Peyer's patch (tissue), 4 donors: ENCODE data around the gene METAP1. TPM values are rescaled to one million over a fixed set of nuclear protein-coding genes. Genes with fewer than 3 reads are reported as not detected.

Experiments
- DNase-seq, 3 donors: peaks; one replicate each; pipeline ENCODE4 v3.0.0-alpha.2; 2017 to 2019
- H3K27ac ChIP-seq, 4 donors: fragments of 200-600 bp; sonication (generic); one replicate each; pipeline ENCODE4 v1.5.1; 2016 to 2019
- H3K27me3 ChIP-seq, 2 donors: fragments of 200-600 bp; sonication (generic); one replicate each; pipeline ENCODE4 v1.5.1; 2019
- H3K36me3 ChIP-seq, 3 donors: fragments of 200-600 bp; sonication (generic); one replicate each; pipeline ENCODE4 v1.5.1; 2016 to 2019
- H3K4me1 ChIP-seq, 4 donors: fragments of 200-600 bp; sonication (generic); one replicate each; pipeline ENCODE4 v1.5.1; 2016 to 2019
- H3K4me3 ChIP-seq, 4 donors: fragments of 200-600 bp; sonication (generic); 1 replicate in 3 of 4; 2 replicates in 1 of 4; pipeline ENCODE4 v1.5.1; 2016 to 2019; ENCODE audit warnings: mild to moderate bottlenecking in 1 of 4
- H3K9me3 ChIP-seq, 4 donors: fragments of 200-600 bp; sonication (generic); one replicate each; pipeline ENCODE4 v1.5.1; 2016 to 2019; ENCODE audit warnings: mild to moderate bottlenecking in 1 of 4
- CTCF ChIP-seq, 6 experiments: fragments of 450-650 bp in 4 of 6; fragments of 200-600 bp in 2 of 6; sonication (generic) in 1 of 6; IDR thresholded peaks; one replicate each; pipeline ENCODE4 v1.5.1; 2017 to 2019; ENCODE audit warnings: antibody characterized with exemption in 6 of 6, mild to moderate bottlenecking in 3 of 6, moderate library complexity in 1 of 6
- POLR2A ChIP-seq, 2 donors: fragments of 450-650 bp; IDR thresholded peaks; one replicate each; pipeline ENCODE4 v1.5.1; 2017; ENCODE audit warnings: antibody characterized with exemption in 2 of 2, mild to moderate bottlenecking in 2 of 2, moderate library complexity in 2 of 2
- total RNA-seq, 4 donors: library from RNA; depleted of rRNA; stranded (reverse); fragments of >200 nt; gene quantifications; one replicate each; pipeline ENCODE4 v1.1.0, GENCODE V29; 2016

METAP1 gene
- total RNA-seq, 4 donors from 2014 or later = 28.9 to 35.4 (median 32.5) TPM

GRCh38 chr4:99038213-99038612 is 42.7 kb downstream of the METAP1 start:
- no peaks in the 10 kb centered on the region for H3K27me3 ChIP-seq
- H3K9me3 ChIP-seq = no peaks in the 10 kb centered on the region
- no peak for TF ChIP-seq POLR2A (IDR thresholded peaks at IDR 0.05)
- TF ChIP-seq CTCF (IDR thresholded peaks at IDR 0.05) = no peak
- no peaks in the 10 kb centered on the region for H3K36me3 ChIP-seq
- no peak overlapping the region for H3K27ac ChIP-seq
- DNase-seq = no peak
- no peaks in the 10 kb centered on the region for H3K4me1 ChIP-seq
- no peak overlapping the region for H3K4me3 ChIP-seq

DNA sequence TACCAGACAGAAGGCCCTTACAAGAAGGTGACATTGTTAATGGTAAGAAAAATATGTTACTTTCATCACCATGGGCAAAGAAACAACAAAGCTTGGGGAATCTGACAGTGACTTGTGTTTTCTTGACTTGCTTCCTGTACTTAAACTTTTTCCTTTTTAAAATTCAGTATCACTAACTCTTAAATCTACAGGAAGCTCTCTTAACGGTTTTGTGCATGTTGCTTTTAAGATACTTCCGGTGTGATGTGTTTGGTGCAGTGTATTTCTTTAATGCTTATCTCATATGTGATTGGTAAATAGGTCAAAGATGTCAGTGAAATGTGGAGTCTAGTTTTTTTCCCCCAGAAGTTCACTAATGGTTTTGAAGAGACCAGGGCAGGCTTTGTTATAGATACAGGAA is 47.8 kb downstream of the METAP1 start:
- peaks cover 0 to 4% (median 0%) of the 10 kb centered on the region in 3 donors for H3K36me3 ChIP-seq
- no peak for TF ChIP-seq POLR2A (IDR thresholded peaks at IDR 0.05)
- TF ChIP-seq CTCF (IDR thresholded peaks at IDR 0.05) = no peak
- H3K9me3 ChIP-seq = no peaks in the 10 kb centered on the region
- DNase-seq = no peak
- no peak overlapping the region for H3K4me3 ChIP-seq
- no peak overlapping the region for H3K27ac ChIP-seq
- H3K27me3 ChIP-seq = no peaks in the 10 kb centered on the region
- H3K4me1 ChIP-seq = no peaks in the 10 kb centered on the region

DNA sequence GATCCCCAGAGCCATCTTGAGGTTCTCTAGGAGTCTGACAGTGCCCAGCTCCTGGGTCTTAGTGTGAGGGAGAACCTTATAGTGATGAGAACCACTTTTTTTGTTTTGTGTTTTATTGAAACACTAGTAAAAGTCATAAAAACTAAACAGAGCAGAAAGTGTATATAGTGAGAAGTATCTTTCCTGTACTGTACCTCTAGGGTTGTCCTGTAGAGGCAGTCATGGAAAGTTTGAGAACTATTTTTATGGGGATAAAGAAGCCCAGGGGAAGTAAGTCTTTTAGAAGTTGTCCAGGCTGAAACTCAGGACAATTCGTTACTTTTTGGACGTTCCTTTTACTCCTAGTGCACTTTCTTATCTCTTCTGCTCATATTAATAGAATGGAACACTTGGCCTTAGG is 52.2 kb downstream of the METAP1 start:
- no peak for DNase-seq
- Histone ChIP-seq H3K4me3 (no peak overlapping the region), H3K27me3 (no peaks in the 10 kb centered on the region), H3K27ac (no peak overlapping the region), H3K4me1 (no peaks in the 10 kb centered on the region), H3K9me3 (no peaks in the 10 kb centered on the region), H3K36me3 (peaks cover 0 to 29% (median 0%) of the 10 kb centered on the region in 3 donors)
- TF ChIP-seq POLR2A (IDR thresholded peaks at IDR 0.05) = no peak
- peak in 1 of 6 experiments; percentile 7 for TF ChIP-seq CTCF (IDR thresholded peaks at IDR 0.05)

DNA sequence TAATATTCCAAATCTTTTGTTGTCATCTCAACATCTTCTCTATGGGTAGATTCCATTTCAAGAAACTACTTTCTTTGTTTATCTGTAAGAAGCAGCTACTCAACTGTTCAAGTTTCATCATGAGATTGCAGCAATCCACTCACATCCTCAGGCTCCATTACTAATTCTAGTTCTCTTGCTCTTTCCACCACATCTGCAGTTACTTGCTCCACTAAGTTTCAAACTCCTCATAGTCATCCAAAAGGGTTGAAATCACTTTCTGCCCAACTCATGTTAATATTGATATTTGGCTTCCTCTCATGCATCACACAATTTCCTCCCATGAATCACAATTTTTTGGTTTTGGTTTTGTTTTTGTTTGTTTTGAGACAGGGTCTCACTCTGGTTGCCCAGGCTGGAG is 57.4 kb downstream of the METAP1 start:
- Histone ChIP-seq H3K4me1 (no peaks in the 10 kb centered on the region), H3K27me3 (no peaks in the 10 kb centered on the region), H3K9me3 (no peaks in the 10 kb centered on the region), H3K27ac (no peak overlapping the region), H3K36me3 (peaks cover 0 to 35% (median 0%) of the 10 kb centered on the region in 3 donors), H3K4me3 (no peak overlapping the region)
- DNase-seq = no peak
- TF ChIP-seq CTCF (IDR thresholded peaks at IDR 0.05) (no peak), POLR2A (IDR thresholded peaks at IDR 0.05) (no peak)

GRCh38 chr4:99054428-99054994 is 59.0 kb downstream of the METAP1 start:
- no peak for DNase-seq
- H3K9me3 ChIP-seq = no peaks in the 10 kb centered on the region
- H3K27ac ChIP-seq = no peak overlapping the region
- TF ChIP-seq CTCF (IDR thresholded peaks at IDR 0.05) (no peak), POLR2A (IDR thresholded peaks at IDR 0.05) (no peak)
- H3K4me1 ChIP-seq = no peaks in the 10 kb centered on the region
- H3K36me3 ChIP-seq = peaks cover 0 to 34% (median 0%) of the 10 kb centered on the region in 3 donors
- no peak overlapping the region for H3K4me3 ChIP-seq
- no peaks in the 10 kb centered on the region for H3K27me3 ChIP-seq

- no peaks in the 10 kb centered on the region for H3K4me1 ChIP-seq
- H3K36me3 ChIP-seq = peaks cover 0 to 16% (median 0%) of the 10 kb centered on the region in 3 donors
- no peaks in the 10 kb centered on the region for H3K27me3 ChIP-seq
- H3K4me3 ChIP-seq = no peak overlapping the region
- H3K27ac ChIP-seq = no peak overlapping the region
- TF ChIP-seq CTCF (IDR thresholded peaks at IDR 0.05) (no peak), POLR2A (IDR thresholded peaks at IDR 0.05) (no peak)
- DNase-seq = no peak
- no peaks in the 10 kb centered on the region for H3K9me3 ChIP-seq
These were observed 62.7 kb downstream of the METAP1 start for GRCh38 chr4:99058228-99058627.
